Endothelial cell of umbilical vein (primary cell): ENCODE results near the gene SRP19. TPM values are rescaled to one million over a fixed set of nuclear protein-coding genes. Genes with fewer than 3 reads are reported as not detected.

Experiments used
- BruUV-seq: library from RNA; stranded (reverse); fragments of 400-500 nt; replicated peaks from 2 replicates; lab custom pipeline; 2021; lab: Mats Ljungman, UMichigan
- CTCF ChIA-PET: fragments of 300-600, 350-600 bp; sonication (Branson Sonifier 250); formaldehyde crosslinking; loops from one replicate; lab custom pipeline; 2021; ENCODE audit warnings: antibody characterized with exemption, inconsistent platforms; lab: Charles Lee
- POLR2A ChIA-PET: fragments of 300-600, 350-600 bp; sonication (Branson Sonifier 250); formaldehyde crosslinking; loops from one replicate; lab custom pipeline; 2021; ENCODE audit warnings: antibody characterized with exemption, inconsistent platforms; lab: Charles Lee
- DNase-seq: peaks from one replicate; pipeline ENCODE4 v3.0.0-alpha.2; 2011; ENCODE audit warnings: low read depth, low spot score
- FAIRE-seq: peaks from 2 replicates; lab custom pipeline; 2011; peaks lifted over from hg19 to GRCh38; lab: Jason Lieb, UNC
- H2AFZ ChIP-seq: 2 replicates; pipeline ENCODE4 v1.6.0; 2012; ENCODE audit warnings: low read depth, low read length, control low read depth, inconsistent platforms
- H3K27ac ChIP-seq: 2 replicates; pipeline ENCODE4 v1.5.1; 2011; ENCODE audit warnings: low read depth, mild to moderate bottlenecking, control low read depth, low read length, moderate library complexity; ENCODE audit not compliant: insufficient read depth
- H3K27me3 ChIP-seq, 2 experiments: 2 replicates each; pipeline versions ENCODE4 v1.6.0 to v1.6.1; 2011; ENCODE audit warnings: low read length in 2 of 2, mixed read lengths in 1 of 2; ENCODE audit not compliant: control insufficient read depth in 2 of 2, insufficient read depth in 2 of 2
- H3K36me3 ChIP-seq, 2 experiments: 2 replicates in 1 of 2; 3 replicates in 1 of 2; pipeline ENCODE4 v1.5.1; 2011; ENCODE audit warnings: low read length in 2 of 2, mild to moderate bottlenecking in 1 of 2, moderate library complexity in 1 of 2; ENCODE audit not compliant: control insufficient read depth in 2 of 2, insufficient read depth in 2 of 2; ENCODE audit errors: extremely low read depth in 1 of 2
- H3K4me1 ChIP-seq: 3 replicates; pipeline ENCODE4 v1.5.1; 2011; ENCODE audit warnings: mild to moderate bottlenecking, low read length; ENCODE audit not compliant: control insufficient read depth, insufficient read depth; ENCODE audit errors: extremely low read depth
- H3K4me2 ChIP-seq: 2 replicates; pipeline ENCODE4 v1.6.1; 2011; ENCODE audit warnings: low read length, control low read depth, mixed read lengths; ENCODE audit not compliant: insufficient read depth
- H3K4me3 ChIP-seq, 3 experiments: fragments of 200-600 bp in 1 of 3; sonication (generic), shearing (Covaris generic) in 1 of 3; replicated peaks in 1 of 3; 2 replicates each; pipeline ENCODE4 v1.5.1; 2011 to 2016; ENCODE audit warnings: control low read depth in 3 of 3, low read length in 3 of 3, mild to moderate bottlenecking in 2 of 3, inconsistent platforms in 1 of 3, low read depth in 1 of 3, moderate library complexity in 1 of 3; ENCODE audit not compliant: insufficient read depth in 1 of 3
- H3K79me2 ChIP-seq: 2 replicates; pipeline ENCODE4 v1.6.0; 2012; ENCODE audit warnings: low read length, inconsistent platforms; ENCODE audit not compliant: control insufficient read depth, insufficient read depth
- H3K9ac ChIP-seq: replicated peaks from 2 replicates; pipeline ENCODE3; 2011; ENCODE audit warnings: low read length, control low read depth; ENCODE audit not compliant: insufficient read depth; ENCODE audit errors: extremely low read depth
- H3K9me1 ChIP-seq: replicated peaks from 3 replicates; pipeline ENCODE4 v1.6.0; 2011; ENCODE audit warnings: mild to moderate bottlenecking, low read length; ENCODE audit not compliant: control insufficient read depth, insufficient read depth; ENCODE audit errors: extremely low read depth
- H3K9me3 ChIP-seq: replicated peaks from 2 replicates; pipeline ENCODE4 v1.5.1; 2012; ENCODE audit warnings: low read length, inconsistent platforms; ENCODE audit not compliant: control insufficient read depth, insufficient read depth
- H4K20me1 ChIP-seq: replicated peaks from 2 replicates; pipeline ENCODE3; 2011; ENCODE audit warnings: mild to moderate bottlenecking, low read length; ENCODE audit not compliant: control insufficient read depth, insufficient read depth; ENCODE audit errors: extremely low read depth
- CTCF ChIP-seq, 2 donors: IDR thresholded peaks; 1 replicate in 1 of 2; 2 replicates in 1 of 2; pipeline ENCODE4 v1.5.1; 2011; ENCODE audit warnings: low read length in 2 of 2, mild to moderate bottlenecking in 2 of 2, moderate library complexity in 2 of 2, control low read depth in 1 of 2, inconsistent platforms in 1 of 2, low read depth in 1 of 2; ENCODE audit not compliant: insufficient read depth in 1 of 2; ENCODE audit errors: extremely low read depth in 1 of 2
- EZH2 ChIP-seq: IDR thresholded peaks from 2 replicates; pipeline ENCODE4 v1.6.1; 2012; ENCODE audit warnings: borderline replicate concordance, low read depth, mild to moderate bottlenecking, moderate library complexity, low read length, inconsistent platforms; ENCODE audit not compliant: severe bottlenecking
- FOS ChIP-seq: IDR thresholded peaks from 2 replicates; pipeline ENCODE4 v1.6.1; 2011; ENCODE audit warnings: mild to moderate bottlenecking, low read length, moderate library complexity, borderline replicate concordance; ENCODE audit not compliant: insufficient read depth
- GATA2 ChIP-seq: IDR thresholded peaks from 2 replicates; pipeline ENCODE4 v1.7.0; 2011; ENCODE audit warnings: low read depth, mild to moderate bottlenecking, moderate library complexity, mixed read lengths, low read length; ENCODE audit not compliant: insufficient read length, insufficient read depth
- JUN ChIP-seq: IDR thresholded peaks from 2 replicates; pipeline ENCODE4 v1.6.1; 2011; ENCODE audit warnings: borderline replicate concordance, low read depth; ENCODE audit not compliant: insufficient read length, insufficient read depth
- MAX ChIP-seq: IDR thresholded peaks from 2 replicates; pipeline ENCODE4 v1.6.1; 2011; ENCODE audit not compliant: insufficient read depth, insufficient read length
- MYC ChIP-seq: IDR thresholded peaks from one replicate; pipeline ENCODE4 v1.6.1; 2011; ENCODE audit warnings: mild to moderate bottlenecking, low read depth, low read length
- POLR2A ChIP-seq: IDR thresholded peaks from 2 replicates; pipeline ENCODE4 v1.6.1; 2012; ENCODE audit warnings: low read depth, mild to moderate bottlenecking, control low read depth, low read length
- POLR2AphosphoS5 ChIP-seq: IDR thresholded peaks from 2 replicates; pipeline ENCODE4 v1.6.1; 2012; ENCODE audit warnings: low read depth, mild to moderate bottlenecking, control low read depth, low read length, moderate library complexity; ENCODE audit not compliant: insufficient read depth
- dilution Hi-C: fragments of 300-500 bp; cut with MboI; formaldehyde crosslinking; loops from one replicate; pipeline ENCODE4 v1.15.0; 2019; ENCODE audit warnings: low sequenced_read_pairs; ENCODE audit not compliant: extremely low pct_ligation_motif_present
- intact Hi-C: fragments of 100-400 bp; cut with micrococcal nuclease; formaldehyde crosslinking; loops from one replicate; pipeline ENCODE4 v1.10.0; 2022
- polyA plus RNA-seq, 4 experiments: library from polyadenylated mRNA; depleted of rRNA in 3 of 4; stranded (reverse) in 3 of 4; unstranded in 1 of 4; fragments of >200 nt; gene quantifications; 2 replicates each; pipeline versions ENCODE4 v1.2.1 to v1.2.3, GENCODE V29; 2011 to 2012; ENCODE audit warnings: missing spikeins in 1 of 4
- total RNA-seq: library from RNA; stranded (reverse); gene quantifications from 2 replicates; pipeline ENCODE4 v1.2.3, GENCODE V29; 2021

Gene SRP19
- total and polyA plus RNA-seq, 2 donors (not counting 3 experiments of a cell fraction or from before 2014, with no cell fraction given), result 28.6 to 69.4 TPM

- H3K9me1 ChIP-seq, result no peaks in the 10 kb centered on the region
- H3K4me3 ChIP-seq, result no peak overlapping the region
- H3K9ac ChIP-seq, result no peak overlapping the region
- no peaks in the 10 kb centered on the region for H3K27me3 ChIP-seq
- H4K20me1 ChIP-seq, result no peaks in the 10 kb centered on the region
- no peak overlapping the region for H2AFZ ChIP-seq
- DNase-seq (no peak), FAIRE-seq (no peak)
- peaks cover 0 to 4% of the 10 kb centered on the region in 2 experiments for H3K36me3 ChIP-seq
- ChIA-PET CTCF (interaction anchor here (0.8 to 1.1 kb wide), 2 partner anchors 10 to 294 kb away, joined by 3 to 7 read pairs; no protein-coding TSS in a partner anchor), POLR2A (no interaction called here)
- no peak overlapping the region for H3K27ac ChIP-seq
- no TSS peak for BruUV-seq
- no peaks in the 10 kb centered on the region for H3K79me2 ChIP-seq
- TF ChIP-seq JUN (no peak), MAX (no peak), POLR2AphosphoS5 (no peak), POLR2A (no peak), CTCF (IDR thresholded peaks at IDR 0.05; ENCODE audit: extremely low read depth in 1 of 2, insufficient read depth in 1 of 2, low read depth in 1 of 2, low read length in 2 of 2) (no peak), GATA2 (no peak), MYC (no peak), EZH2 (no peak), FOS (no peak)
- intact Hi-C loops (no loop called here), dilution Hi-C loops (no loop called here)
- H3K9me3 ChIP-seq, result no peaks in the 10 kb centered on the region
- H3K4me2 ChIP-seq, result no peak overlapping the region
- H3K4me1 ChIP-seq, result no peaks in the 10 kb centered on the region
Observed at GRCh38 chr5:112844489-112844888, 16.6 kb upstream of the SRP19 start.
